ENCODE data around the gene STK36. TPM values are rescaled to one million over a fixed set of nuclear protein-coding genes. Genes with fewer than 3 reads are reported as not detected.
A peak's percentile ranks its signal among the peaks of the same experiment; 100 is the strongest.

The STK36 gene
- total RNA-seq, 1 experiment from 2014 or later = 47.7 TPM

DNA sequence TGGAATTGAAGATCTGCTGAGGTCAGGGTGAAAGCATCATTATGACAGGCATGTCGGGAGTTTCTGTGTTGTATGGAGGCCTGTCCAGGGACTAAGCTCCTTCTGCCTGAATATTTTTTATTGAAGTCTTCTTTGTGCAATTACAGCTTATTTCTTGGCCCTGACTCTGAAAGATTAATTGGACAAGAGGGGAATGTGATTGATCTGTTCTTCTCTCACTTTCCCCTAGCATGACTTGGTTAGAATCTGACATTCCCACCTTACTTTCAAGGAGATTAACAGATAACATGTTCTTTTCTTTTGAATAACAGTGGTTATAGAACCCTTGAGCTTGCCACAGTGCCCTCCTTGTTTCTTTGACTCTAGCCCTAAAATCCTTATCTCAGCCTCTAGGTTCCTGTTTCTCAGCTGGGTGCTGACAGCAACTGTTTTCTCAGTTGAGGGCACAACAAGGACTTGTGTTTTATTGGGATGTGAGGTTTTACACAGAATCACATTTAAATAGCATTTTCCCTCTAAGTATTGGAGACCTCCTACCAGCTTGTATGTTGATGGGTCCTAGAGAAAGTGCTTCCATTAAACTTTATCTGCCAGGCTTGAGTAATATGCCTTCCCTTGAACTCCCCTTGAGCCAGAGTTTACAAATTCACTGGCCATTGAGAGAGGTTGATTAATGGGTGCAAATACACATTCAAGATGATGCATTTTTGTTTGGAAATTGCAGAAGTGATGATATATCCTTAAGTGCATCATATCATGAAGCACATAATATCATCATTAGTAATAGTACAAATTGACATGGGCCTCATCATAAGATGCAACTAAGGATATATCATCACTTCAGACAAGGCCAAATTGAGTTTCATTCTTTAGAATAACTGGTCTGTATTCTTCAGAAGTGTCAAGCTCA lies 51.2 kb downstream of the STK36 start:
- peaks cover 21% of the 10 kb centered on the region for H3K9me3 Mint-ChIP-seq
- ChIA-PET POLR2A (interaction anchor here (0.6 kb wide), 1 partner anchor 92 kb away, joined by 3 read pairs; no protein-coding TSS in a partner anchor), CTCF (interaction anchor here (0.6 to 3.5 kb wide), 8 partner anchors 11 to 307 kb away, joined by 3 to 30 read pairs (median 4); partner anchors contain the start of gene TTLL4)
- ATAC-seq (no peak), DNase-seq (ENCODE audit: low spot score) (no peak)
- H3K27ac Mint-ChIP-seq = peak overlapping the region; percentile 76; the same call in 1 of the 2 replicates
- peaks cover 43% of the 10 kb centered on the region for H3K4me1 Mint-ChIP-seq
- no peak overlapping the region for H3K4me3 Mint-ChIP-seq
- H3K36me3 Mint-ChIP-seq = peaks cover 34% of the 10 kb centered on the region
- no peaks in the 10 kb centered on the region; the same call in 1 of the 2 replicates for H3K27me3 Mint-ChIP-seq (ENCODE audit: low read depth)
- no peak for TF ChIP-seq TCF7 (CRISPR knock-in tag; IDR thresholded peaks at IDR 0.05; ENCODE audit: low read depth)

DNA sequence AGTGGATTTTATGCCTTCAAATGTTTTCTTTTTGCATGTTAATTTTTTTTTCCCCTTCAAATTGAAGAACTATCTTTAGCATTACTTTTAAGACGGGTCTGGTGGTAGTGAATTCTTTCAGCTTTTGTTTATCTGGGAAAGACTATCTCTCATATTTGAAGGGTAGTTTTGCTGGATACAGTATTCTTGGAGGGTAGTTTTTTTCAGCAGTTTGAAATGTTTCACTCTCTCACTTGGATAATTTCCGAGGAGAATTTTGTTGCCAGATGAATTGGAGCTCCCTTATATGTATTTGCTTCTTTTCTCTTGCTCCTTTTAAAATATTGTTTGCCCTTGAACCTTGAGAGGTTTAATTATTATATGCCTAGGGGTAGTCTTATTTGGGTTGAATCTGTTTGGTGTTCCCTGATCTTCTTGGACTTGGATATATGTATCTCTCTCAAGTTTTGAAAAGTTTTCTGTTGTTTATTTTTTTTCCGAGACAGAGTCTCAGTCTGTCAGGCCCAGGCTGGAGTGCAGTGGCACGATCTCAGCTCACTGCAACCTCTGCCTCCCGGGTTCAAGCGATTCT lies 54.2 kb downstream of the STK36 start:
- DNase-seq (ENCODE audit: low spot score) (no peak), ATAC-seq (no peak)
- TF ChIP-seq FOXK1 (CRISPR knock-in tag; IDR thresholded peaks at IDR 0.05) (no peak), NFATC4 (CRISPR knock-in tag; IDR thresholded peaks at IDR 0.05) (no peak), SP1 (CRISPR knock-in tag; conservative IDR thresholded peaks at IDR 0.05) (no peak)
- TF ChIP-seq, protein P1, sequence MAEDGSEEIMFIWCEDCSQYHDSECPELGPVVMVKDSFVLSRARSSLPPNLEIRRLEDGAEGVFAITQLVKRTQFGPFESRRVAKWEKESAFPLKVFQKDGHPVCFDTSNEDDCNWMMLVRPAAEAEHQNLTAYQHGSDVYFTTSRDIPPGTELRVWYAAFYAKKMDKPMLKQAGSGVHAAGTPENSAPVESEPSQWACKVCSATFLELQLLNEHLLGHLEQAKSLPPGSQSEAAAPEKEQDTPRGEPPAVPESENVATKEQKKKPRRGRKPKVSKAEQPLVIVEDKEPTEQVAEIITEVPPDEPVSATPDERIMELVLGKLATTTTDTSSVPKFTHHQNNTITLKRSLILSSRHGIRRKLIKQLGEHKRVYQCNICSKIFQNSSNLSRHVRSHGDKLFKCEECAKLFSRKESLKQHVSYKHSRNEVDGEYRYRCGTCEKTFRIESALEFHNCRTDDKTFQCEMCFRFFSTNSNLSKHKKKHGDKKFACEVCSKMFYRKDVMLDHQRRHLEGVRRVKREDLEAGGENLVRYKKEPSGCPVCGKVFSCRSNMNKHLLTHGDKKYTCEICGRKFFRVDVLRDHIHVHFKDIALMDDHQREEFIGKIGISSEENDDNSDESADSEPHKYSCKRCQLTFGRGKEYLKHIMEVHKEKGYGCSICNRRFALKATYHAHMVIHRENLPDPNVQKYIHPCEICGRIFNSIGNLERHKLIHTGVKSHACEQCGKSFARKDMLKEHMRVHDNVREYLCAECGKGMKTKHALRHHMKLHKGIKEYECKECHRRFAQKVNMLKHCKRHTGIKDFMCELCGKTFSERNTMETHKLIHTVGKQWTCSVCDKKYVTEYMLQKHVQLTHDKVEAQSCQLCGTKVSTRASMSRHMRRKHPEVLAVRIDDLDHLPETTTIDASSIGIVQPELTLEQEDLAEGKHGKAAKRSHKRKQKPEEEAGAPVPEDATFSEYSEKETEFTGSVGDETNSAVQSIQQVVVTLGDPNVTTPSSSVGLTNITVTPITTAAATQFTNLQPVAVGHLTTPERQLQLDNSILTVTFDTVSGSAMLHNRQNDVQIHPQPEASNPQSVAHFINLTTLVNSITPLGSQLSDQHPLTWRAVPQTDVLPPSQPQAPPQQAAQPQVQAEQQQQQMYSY (CRISPR knock-in tag; IDR thresholded peaks at IDR 0.05) = no peak
- peaks cover 21% of the 10 kb centered on the region for H3K9me3 Mint-ChIP-seq
- H3K4me3 Mint-ChIP-seq = no peak overlapping the region
- H3K27ac Mint-ChIP-seq = no peak overlapping the region
- no peaks in the 10 kb centered on the region; the same call in 1 of the 2 replicates for H3K27me3 Mint-ChIP-seq (ENCODE audit: low read depth)
- H3K36me3 Mint-ChIP-seq = peaks cover 49% of the 10 kb centered on the region
- POLR2A ChIA-PET = no interaction called here
- peaks cover 18% of the 10 kb centered on the region for H3K4me1 Mint-ChIP-seq
- CTCF ChIA-PET = interaction anchor here (1.1 to 3.9 kb wide), 4 partner anchors 16 to 127 kb away, joined by 3 to 54 read pairs (median 4); no protein-coding TSS in a partner anchor

DNA sequence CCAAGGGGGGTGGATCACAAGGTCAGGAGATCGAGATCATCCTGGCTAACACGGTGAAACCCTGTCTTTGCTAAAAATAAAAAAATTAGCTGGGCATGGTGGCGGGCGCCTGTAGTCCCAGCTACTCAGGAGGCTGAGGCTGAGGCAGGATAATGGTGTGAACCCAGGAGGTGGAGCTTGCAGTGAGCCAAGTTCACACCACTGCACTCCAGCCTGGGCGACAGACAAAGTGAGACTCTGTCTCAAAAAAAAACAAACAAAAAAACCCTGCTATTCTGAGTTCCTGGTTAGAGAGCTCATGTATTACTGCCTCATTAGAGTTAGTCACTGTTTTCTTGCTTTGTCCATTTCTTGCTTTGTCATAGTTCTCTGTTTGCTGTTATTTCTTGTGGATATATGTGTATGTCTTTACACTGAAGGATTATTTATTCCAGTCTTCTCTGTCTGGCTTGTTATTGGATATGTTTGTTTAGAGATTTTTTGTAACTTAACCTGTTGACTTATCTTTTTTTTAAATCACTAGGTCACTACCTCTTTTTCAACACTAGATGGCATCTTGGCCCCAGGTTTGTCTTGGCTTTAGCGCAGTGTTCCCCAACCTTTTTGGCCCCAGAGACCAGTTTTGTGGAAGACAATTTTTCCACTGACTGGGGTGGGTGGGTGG lies 55.7 kb downstream of the STK36 start:
- TF ChIP-seq, protein P2, sequence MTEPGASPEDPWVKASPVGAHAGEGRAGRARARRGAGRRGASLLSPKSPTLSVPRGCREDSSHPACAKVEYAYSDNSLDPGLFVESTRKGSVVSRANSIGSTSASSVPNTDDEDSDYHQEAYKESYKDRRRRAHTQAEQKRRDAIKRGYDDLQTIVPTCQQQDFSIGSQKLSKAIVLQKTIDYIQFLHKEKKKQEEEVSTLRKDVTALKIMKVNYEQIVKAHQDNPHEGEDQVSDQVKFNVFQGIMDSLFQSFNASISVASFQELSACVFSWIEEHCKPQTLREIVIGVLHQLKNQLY (CRISPR knock-in tag; IDR thresholded peaks at IDR 0.05) = no peak
- no peak for TF ChIP-seq ZBTB21 (CRISPR knock-in tag; IDR thresholded peaks at IDR 0.05; ENCODE audit: borderline replicate concordance)
- no peak for TF ChIP-seq TEAD1 (CRISPR knock-in tag; IDR thresholded peaks at IDR 0.05)
- no peak for TF ChIP-seq ZNF138 (CRISPR knock-in tag; conservative IDR thresholded peaks at IDR 0.05)
- TF ChIP-seq, protein P3, sequence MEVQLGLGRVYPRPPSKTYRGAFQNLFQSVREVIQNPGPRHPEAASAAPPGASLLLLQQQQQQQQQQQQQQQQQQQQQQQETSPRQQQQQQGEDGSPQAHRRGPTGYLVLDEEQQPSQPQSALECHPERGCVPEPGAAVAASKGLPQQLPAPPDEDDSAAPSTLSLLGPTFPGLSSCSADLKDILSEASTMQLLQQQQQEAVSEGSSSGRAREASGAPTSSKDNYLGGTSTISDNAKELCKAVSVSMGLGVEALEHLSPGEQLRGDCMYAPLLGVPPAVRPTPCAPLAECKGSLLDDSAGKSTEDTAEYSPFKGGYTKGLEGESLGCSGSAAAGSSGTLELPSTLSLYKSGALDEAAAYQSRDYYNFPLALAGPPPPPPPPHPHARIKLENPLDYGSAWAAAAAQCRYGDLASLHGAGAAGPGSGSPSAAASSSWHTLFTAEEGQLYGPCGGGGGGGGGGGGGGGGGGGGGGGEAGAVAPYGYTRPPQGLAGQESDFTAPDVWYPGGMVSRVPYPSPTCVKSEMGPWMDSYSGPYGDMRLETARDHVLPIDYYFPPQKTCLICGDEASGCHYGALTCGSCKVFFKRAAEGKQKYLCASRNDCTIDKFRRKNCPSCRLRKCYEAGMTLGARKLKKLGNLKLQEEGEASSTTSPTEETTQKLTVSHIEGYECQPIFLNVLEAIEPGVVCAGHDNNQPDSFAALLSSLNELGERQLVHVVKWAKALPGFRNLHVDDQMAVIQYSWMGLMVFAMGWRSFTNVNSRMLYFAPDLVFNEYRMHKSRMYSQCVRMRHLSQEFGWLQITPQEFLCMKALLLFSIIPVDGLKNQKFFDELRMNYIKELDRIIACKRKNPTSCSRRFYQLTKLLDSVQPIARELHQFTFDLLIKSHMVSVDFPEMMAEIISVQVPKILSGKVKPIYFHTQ (CRISPR knock-in tag; IDR thresholded peaks at IDR 0.05) = no peak
- no peak for TF ChIP-seq FOXJ3 (CRISPR knock-in tag; IDR thresholded peaks at IDR 0.05; ENCODE audit: borderline replicate concordance)
- TF ChIP-seq, protein P4, sequence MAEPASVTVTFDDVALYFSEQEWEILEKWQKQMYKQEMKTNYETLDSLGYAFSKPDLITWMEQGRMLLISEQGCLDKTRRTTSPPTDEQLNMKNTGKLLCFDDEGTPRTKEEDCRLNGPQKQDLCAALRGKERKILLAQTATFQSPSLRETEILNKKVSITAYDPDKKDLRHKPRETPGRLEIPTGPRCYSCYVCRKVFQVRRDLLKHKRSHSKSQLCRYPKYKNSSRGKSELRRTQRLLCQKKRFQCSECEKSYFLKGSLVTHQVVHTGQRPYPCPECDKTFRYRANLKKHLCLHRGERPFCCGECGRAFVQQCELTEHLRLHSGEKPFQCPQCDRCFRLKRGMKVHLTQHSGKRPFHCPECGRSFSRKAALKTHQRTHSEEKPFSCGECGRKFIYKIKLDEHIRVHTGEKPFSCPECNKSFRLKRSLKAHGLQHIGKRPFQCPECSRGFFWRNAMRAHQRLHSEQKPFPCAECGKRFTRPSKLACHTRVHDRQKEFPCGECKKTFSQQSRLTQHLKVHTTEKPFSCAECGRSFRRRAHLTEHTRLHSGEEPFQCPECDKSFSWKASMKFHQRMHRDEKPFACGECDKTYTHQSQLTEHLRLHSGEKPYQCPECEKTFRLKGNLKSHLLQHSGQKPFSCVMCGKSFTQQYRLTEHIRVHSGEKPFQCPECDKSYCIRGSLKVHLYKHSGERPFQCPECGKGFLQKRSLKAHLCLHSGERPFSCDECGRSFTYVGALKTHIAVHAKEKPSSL (CRISPR knock-in tag; conservative IDR thresholded peaks at IDR 0.05) = no peak
- no peak for TF ChIP-seq RORB (CRISPR knock-in tag; IDR thresholded peaks at IDR 0.05)
- TF ChIP-seq CBFB (CRISPR knock-in tag; IDR thresholded peaks at IDR 0.05; ENCODE audit: low read depth) = no peak
- TF ChIP-seq HMGA2 (CRISPR knock-in tag; IDR thresholded peaks at IDR 0.05) = no peak
- peaks cover 49% of the 10 kb centered on the region for H3K36me3 Mint-ChIP-seq
- no peaks in the 10 kb centered on the region for H3K27me3 Mint-ChIP-seq (ENCODE audit: low read depth)
- no peak overlapping the region for H3K4me3 Mint-ChIP-seq
- DNase-seq (ENCODE audit: low spot score) (no peak), ATAC-seq (no peak)
- H3K9me3 Mint-ChIP-seq = peaks cover 21% of the 10 kb centered on the region
- ChIA-PET POLR2A (interaction anchor here (0.6 kb wide), 1 partner anchor 37 kb away, joined by 8 read pairs; no protein-coding TSS in a partner anchor), CTCF (interaction anchor here (0.6 to 3.9 kb wide), 15 partner anchors 9 to 253 kb away, joined by 3 to 54 read pairs (median 5); partner anchors contain the start of genes BCS1L, CYP27A1, TTLL4 and ZNF142)
- peaks cover 22% of the 10 kb centered on the region for H3K4me1 Mint-ChIP-seq
- no peak overlapping the region for H3K27ac Mint-ChIP-seq

Measured in WTC11 (cell line).